Coronary artery (tissue), 2 donors: ENCODE measurements around the gene TRPM4.
A peak's percentile ranks its signal among the peaks of the same experiment; 100 is the strongest.
"Not testable (repeated sequence)": the region's sequence is repeated elsewhere in the genome, so short reads cannot be mapped to it uniquely, and the experiment has no call there.

Experiments
- DNase-seq: peaks from one replicate; pipeline ENCODE4 v3.0.0-alpha.2; 2017; ENCODE audit warnings: low spot score
- H3K27ac ChIP-seq, 2 donors: fragments of 200-600 bp; sonication (generic); one replicate each; pipeline ENCODE4 v1.5.1; 2016 to 2019
- H3K4me3 ChIP-seq: fragments of 200-600 bp; sonication (generic); 2 replicates; pipeline ENCODE4 v1.5.1; 2016; ENCODE audit warnings: mild to moderate bottlenecking, moderate library complexity
- TF ChIP-seq, protein P1 (sequence below): fragments of 200-600 bp; sonication (generic); IDR thresholded peaks from one replicate; pipeline ENCODE4 v1.5.1; 2019; ENCODE audit warnings: antibody characterized with exemption

TRPM4 gene

DNA sequence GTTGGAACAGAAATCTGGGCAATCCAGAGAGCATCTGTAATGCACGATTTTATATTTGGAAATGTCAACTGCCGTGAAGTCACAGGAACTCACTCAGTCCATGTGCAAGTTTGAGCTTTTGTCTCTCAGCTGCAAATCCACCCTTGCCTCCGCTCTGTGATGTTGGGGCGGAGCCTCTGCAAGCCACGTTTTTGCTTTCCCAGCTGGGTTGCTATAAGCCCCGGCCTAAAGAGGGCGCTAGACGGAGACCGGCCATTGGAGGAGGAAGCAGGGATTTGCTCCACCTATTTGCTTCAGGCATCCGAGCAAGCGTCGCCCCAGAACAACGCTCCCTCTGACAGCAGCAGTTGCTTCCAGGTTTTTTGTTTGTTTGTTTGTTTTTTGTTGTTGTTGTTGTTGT is 56.2 kb downstream of the TRPM4 start:
- TF ChIP-seq, protein P1, sequence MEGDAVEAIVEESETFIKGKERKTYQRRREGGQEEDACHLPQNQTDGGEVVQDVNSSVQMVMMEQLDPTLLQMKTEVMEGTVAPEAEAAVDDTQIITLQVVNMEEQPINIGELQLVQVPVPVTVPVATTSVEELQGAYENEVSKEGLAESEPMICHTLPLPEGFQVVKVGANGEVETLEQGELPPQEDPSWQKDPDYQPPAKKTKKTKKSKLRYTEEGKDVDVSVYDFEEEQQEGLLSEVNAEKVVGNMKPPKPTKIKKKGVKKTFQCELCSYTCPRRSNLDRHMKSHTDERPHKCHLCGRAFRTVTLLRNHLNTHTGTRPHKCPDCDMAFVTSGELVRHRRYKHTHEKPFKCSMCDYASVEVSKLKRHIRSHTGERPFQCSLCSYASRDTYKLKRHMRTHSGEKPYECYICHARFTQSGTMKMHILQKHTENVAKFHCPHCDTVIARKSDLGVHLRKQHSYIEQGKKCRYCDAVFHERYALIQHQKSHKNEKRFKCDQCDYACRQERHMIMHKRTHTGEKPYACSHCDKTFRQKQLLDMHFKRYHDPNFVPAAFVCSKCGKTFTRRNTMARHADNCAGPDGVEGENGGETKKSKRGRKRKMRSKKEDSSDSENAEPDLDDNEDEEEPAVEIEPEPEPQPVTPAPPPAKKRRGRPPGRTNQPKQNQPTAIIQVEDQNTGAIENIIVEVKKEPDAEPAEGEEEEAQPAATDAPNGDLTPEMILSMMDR, result no peak
- no peak for DNase-seq
- no peak overlapping the region for H3K4me3 ChIP-seq
- no peak overlapping the region for H3K27ac ChIP-seq

DNA sequence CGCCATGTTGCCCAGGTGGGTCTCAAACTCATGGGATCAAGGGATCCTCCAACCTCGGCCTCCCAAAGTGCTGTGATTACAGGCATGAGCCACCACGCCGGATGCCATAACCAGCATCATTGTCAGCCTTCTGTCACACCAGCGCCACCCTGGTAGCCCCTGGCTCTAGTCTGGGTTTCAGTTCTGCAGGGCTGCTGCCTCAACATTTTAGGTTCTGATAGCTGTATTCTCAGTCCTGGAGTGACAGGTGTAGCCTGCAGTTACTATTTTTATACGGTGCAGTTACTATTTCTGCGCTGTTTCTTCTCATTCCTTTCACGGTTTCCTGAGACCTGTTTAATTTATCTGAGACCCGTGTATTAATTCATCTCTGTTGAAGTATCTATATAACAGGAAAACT is 57.1 kb downstream of the TRPM4 start:
- DNase-seq, result no peak
- TF ChIP-seq, protein P1, result no peak
- Histone ChIP-seq H3K4me3 (no peak overlapping the region), H3K27ac (no peak overlapping the region)

DNA sequence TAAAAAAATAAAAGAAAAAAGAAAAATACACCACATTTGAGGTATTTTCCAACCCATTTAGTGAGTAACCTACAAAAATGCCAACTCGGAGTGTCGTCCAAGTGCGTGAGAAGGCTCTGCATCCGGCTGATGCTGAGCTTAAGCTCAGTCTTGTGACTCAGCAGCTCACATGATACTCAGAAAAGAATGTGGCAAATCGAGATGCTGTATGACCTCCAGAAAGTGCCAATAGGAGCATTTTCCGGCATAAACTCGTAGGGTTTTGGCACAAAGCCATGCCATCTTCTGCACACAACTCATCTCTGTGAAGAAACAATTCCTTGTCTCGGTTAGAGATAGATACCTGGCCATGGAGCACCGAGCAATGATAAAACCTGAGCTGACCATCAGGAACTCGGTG is 58.5 kb downstream of the TRPM4 start:
- H3K4me3 ChIP-seq, result no peak overlapping the region
- no peak for DNase-seq
- no peak overlapping the region for H3K27ac ChIP-seq
- TF ChIP-seq, protein P1, result no peak

DNA sequence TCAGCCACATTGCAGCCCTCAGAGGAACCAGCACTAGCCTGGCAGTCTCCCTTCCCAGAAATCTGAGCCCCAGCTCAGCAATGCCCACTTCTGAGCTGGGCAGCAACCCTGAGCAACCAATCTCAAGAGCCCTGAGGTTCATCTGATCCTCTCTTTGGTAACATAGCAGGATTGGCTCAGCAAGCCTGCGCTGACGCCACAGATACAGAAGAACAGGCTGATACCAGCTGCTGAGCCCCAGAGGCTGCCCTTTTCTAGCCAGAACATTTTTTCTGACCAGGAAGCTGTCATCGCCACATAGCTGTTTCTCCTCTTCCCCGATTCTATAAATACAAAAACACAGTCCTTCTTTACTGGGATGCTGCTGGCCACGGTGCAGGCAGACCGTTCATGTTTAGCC is 59.8 kb downstream of the TRPM4 start:
- Histone ChIP-seq H3K27ac (peak overlapping the region in 1 of 2 donors; percentile 69), H3K4me3 (no peak overlapping the region)
- TF ChIP-seq, protein P1, result no peak
- DNase-seq, result no peak

DNA sequence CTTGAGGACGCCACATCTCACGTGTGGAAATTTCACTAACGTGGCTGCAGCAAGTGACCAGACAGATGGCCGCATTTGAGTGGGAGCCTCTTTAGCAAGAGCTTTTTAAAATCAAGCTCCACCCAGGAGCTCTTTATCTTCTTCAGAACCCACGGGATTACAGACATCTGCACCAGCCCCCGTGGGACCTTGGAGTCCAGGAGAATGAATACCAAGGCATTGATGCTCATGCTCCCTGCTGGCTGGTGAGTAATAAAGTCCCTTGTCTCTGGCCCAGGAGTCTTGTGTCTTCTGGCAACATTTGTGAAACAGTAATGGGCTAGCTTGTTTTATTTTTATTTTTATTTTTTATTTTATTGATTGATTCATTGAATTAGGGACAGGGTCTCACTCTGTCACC is 64.4 kb downstream of the TRPM4 start:
- TF ChIP-seq, protein P1, result no peak
- Histone ChIP-seq H3K27ac (no peak overlapping the region), H3K4me3 (no peak overlapping the region)
- DNase-seq, result no peak

DNA sequence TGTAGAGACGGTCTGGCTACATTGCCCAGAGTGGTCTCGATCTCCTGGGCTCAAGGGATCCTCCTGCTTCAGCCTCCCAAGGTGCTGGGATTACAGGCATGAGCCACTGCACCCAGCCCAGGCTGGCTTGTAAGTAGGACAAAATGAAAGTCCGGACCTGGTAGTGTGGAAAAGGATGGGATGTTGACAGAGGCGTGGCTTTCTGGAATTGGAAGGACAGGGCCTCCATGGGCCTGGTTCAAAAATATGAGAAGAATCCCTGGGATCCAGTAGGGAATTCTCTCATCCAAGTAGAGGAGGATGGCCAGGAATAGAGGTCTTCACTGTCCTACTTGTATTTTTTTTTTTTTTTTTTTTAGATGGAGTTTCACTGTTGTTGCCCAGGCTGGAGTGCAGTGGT is 64.9 kb downstream of the TRPM4 start:
- Histone ChIP-seq H3K4me3 (no peak overlapping the region), H3K27ac (no peak overlapping the region)
- DNase-seq, result no peak
- TF ChIP-seq, protein P1, result no peak

DNA sequence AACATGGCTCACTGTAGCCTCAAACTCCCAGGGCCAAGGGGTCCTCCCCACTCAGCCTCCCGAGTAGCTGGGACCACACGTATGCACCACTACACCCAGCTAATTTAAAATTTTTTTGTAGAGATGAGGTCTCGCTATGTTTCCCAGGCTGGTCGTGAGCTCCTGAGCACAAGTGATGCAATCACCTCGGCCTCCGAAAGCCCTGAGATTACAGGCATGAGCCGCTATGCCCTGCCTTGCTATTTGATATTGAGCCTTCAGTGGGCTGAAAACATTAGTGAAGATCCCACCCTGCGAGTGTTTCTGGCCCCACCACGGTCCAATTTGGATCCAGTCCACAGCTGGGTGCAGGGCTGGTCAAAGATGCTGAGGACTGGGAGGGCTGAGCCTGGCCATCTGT is 65.9 kb downstream of the TRPM4 start:
- H3K4me3 ChIP-seq, result no peak overlapping the region
- no peak for DNase-seq
- no peak overlapping the region for H3K27ac ChIP-seq
- TF ChIP-seq, protein P1, result no peak

DNA sequence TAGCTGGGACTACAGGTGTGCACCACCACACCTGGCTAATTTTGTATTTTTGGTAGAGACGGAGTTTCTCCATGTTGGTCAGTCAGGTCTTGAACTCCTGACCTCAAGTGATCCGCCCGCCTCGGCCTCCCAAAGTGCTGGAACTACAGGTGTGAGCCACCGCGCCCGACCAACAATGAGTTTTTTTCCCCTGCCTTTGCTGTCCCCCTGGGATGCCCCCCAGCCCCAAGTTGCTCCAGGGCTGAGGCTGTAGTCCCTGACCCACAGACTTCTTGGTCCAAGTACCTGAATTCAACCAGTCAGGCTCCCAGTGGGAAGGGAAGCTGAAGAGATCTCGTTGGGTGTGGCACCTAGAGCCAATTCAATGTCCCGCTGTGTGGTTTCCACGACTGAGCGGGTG is 66.8 kb downstream of the TRPM4 start:
- not testable (repeated sequence) for DNase-seq, H3K4me3 ChIP-seq

More for the DNA sequence above, 66.8 kb downstream of the TRPM4 start:
- not testable (repeated sequence) for H3K27ac ChIP-seq
